T47D (cell line): ENCODE measurements around the gene KATNB1.
"Not testable (repeated sequence)": the region's sequence is repeated elsewhere in the genome, so short reads cannot be mapped to it uniquely, and the experiment has no call there.

ENCODE experiments used
- DNase-seq, 2 experiments: peaks; one replicate each; pipeline versions ENCODE4 v3.0.0 to v3.0.0-alpha.2; 2011 to 2012; ENCODE audit warnings: low read depth in 1 of 2, low spot score in 1 of 2
- JUND ChIP-seq: IDR thresholded peaks from 2 replicates; pipeline ENCODE4 v1.6.1; 2012; ENCODE audit warnings: low read depth
- in situ Hi-C: cut with HindIII; loops from 2 replicates; pipeline ENCODE4 v1.10.0; 2016; ENCODE audit warnings: low sequenced_read_pairs, low pct_unique_long_range_greater_than_20kb

The KATNB1 gene

DNA sequence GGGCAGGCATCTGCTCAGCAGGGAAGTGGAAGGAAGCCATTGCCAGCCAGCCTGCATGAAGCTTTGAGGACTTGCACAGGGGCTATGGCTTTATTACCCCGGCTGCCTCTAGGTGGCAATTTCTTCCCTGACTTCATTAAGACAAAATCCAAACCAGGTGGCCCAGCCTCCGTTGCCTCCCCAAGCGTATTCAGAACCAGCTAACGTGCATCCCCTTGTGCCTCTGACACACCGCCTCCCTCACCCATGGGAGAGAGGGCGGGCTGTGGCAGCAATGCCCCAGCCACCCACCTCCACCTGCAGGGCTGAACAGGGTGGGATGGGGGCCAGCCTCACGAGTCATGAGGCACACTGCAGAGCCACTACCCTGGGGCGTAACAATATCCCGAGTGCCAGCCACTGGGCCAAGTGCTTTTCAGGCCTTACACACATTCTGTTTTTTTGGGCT lies 59.9 kb downstream of the KATNB1 start:
- no peak for TF ChIP-seq JUND
- DNase-seq: peak; percentile 74 to 86
- in situ Hi-C loops: no loop called here

GRCh38 chr16:57796014-57796413 lies 60.4 kb downstream of the KATNB1 start:
- DNase-seq, in situ Hi-C loops: not testable (repeated sequence)

- peak in 1 of 2 experiments; percentile 16 for DNase-seq
- in situ Hi-C loops: no loop called here
Measured at GRCh38 chr16:57797216-57797525, 61.6 kb downstream of the KATNB1 start.

GRCh38 chr16:57797526-57798266 lies 62.1 kb downstream of the KATNB1 start:
- in situ Hi-C loops: no loop called here
- peak; percentile 80 to 93 for DNase-seq
- no peak for TF ChIP-seq JUND

More at GRCh38 chr16:57797216-57797525, 61.6 kb downstream of the KATNB1 start:
- TF ChIP-seq JUND: no peak

- TF ChIP-seq JUND: no peak
- in situ Hi-C loops: no loop called here
- no peak for DNase-seq
Measured at GRCh38 chr16:57798267-57798810, 62.8 kb downstream of the KATNB1 start.

- TF ChIP-seq JUND: no peak
- no peak for DNase-seq
- in situ Hi-C loops: no loop called here
Measured at GRCh38 chr16:57798953-57799599, 63.5 kb downstream of the KATNB1 start.

- in situ Hi-C loops: no loop called here
- DNase-seq: no peak
- no peak for TF ChIP-seq JUND
Measured at GRCh38 chr16:57799600-57800199, 64.1 kb downstream of the KATNB1 start.

DNA sequence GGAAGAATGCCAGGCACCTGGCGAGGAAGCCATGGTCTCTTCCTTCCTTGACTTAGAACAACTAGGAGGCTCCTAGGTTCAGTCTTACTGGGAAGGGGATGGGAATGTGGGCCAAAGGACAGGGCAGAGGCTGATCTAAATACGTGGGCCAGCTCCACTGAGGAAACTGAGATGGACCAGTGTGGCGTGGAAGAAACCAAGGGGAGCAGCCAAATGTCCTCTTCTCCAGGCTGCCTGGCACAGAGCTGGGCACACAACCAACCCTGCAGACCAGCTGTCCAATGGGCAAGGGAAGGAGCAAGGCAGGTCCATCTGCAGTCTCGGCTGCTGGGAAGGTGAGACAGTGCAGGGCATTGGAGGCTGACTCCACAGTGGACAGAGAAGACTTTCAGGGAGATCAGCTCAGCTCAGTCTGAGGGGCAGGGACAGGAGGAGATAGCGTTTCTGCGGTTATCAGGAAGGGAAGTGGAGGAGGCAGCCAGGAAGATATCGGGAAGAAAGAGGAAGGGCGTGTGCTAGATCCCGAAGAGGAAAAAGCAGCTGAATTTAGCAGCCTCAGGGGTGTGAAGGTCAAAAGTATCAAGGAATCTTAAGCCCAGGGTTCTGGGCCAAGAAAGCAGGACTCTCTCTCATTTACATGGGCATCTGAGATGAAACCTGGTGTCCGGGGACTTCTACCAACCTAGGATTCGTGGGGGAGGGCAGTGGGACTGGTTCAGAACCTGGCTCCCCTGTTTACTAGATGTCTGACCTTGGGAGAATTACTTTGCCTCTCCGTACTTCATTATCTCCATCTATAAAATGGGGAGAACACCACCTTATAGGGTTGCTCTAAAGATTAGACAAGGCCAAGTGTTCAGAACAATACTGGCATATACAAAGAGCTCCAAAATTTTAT lies 64.9 kb downstream of the KATNB1 start:
- in situ Hi-C loops: no loop called here
- no peak for TF ChIP-seq JUND
- DNase-seq: no peak

DNA sequence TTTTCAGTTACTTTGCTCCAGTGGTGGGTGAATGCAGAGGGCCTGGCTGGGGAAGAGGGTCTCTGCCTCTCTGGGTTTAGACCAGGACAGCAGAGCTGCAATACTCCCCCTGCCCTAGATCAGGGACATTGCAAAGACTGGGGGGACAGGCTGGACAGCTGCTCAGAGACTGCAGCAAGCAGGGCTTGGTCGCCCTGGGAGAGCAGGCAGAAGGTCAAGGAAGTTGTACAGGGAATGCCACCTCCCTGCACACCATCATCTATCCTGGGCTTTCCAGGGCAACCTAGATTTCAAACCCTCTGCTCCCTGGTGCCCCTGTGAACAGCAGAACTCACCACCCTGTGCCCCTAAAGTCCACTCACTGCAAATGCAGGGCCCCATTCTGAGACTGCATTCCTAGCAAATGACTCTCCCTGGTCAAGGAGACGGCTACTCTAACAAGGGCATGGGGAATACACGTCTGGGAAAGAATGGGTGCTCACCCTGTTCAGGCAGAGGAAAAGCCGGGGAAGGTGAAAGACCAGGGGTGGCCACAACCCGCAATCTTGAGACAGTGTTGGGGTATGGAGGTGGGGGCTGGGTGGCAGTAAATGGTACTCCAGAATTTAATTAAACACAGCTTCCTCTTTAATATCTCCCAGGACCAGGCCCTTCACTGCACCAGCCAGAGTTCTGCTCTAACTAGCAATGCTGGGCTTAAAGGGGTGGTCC lies 65.7 kb downstream of the KATNB1 start:
- in situ Hi-C loops: no loop called here
- peak in 1 of 2 experiments; percentile 51 for DNase-seq
- no peak for TF ChIP-seq JUND

DNA sequence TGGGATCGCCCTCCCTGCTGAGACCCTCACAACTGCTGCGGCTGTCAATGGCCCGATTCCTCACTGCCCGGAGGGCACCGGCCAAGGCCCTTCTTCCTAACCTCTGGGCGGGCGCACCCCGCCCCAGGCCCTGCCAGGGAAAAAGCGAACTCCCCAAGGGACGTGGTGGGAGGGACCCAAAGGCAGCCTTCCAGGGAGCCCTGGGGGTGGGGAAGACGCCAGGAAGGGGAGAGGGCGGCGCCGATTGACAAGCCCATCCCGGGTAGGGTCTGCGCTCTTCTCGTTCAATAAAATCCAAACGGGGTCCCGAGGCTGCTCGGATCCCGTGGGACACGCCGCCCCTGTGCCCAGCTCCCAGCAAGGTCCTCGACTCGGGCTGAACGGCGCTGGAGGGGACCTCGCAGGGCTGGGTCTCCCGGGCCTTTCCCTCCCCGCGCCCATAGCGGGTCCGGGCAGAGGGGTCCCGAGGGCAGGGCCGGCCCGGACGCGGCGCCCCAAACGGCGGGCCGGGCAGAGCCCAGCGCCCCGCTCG lies 66.3 kb downstream of the KATNB1 start:
- no peak for TF ChIP-seq JUND
- in situ Hi-C loops: no loop called here
- no peak for DNase-seq

DNA sequence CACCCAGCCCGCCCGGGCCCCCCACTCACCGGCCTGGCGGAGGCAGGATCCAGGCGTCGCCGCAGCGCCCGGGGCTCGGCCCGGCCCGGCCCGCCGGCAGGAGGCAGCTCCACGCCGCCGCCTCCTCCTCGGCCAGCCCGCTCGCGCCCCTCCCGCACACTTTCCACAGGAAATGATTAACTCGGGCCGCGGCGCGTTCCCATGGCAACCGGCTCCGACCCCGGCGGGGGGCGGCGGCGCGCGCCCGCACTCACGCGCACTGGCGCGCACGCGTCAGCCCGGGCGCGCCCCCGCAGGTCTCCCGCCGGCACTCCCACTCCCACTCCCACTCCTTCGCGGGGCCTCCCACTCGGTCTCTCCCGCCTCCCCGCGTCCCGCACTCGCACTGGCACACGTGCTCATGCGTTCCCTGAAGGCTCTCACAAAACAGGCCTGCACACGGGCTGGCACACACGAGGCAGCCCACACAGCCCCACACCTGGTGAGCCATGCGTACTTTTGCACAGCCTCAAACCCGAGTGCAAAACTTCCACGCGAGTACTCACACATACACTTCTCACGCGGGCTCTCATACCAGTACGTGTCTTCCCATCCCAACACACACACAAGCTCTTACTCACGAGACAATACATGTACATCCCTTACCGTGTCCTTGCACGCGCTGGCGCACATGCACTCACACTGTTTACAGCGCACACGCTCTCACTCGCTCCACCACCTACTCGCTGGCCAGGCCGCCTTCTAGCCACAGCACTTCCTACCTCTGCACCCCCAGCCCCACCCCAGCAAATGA lies 67.0 kb downstream of the KATNB1 start, which contains the start of gene KIFC3:
Gene KIFC3, minus strand, starts transcription at position 151 of the 793 bp plus-strand sequence. CDS start 4,248 bp downstream, outside the sequence.
- no peak for TF ChIP-seq JUND
- DNase-seq: no peak

More for the DNA sequence above, 67.0 kb downstream of the KATNB1 start, which contains the start of gene KIFC3:
- in situ Hi-C loops: no loop called here
